Esophagus muscularis mucosa (tissue), 4 donors: ENCODE measurements around the gene CLEC4M.

Experiments used
- CTCF ChIP-seq, 3 experiments: fragments of 200-600 bp in 2 of 3; fragments of 450-650 bp in 1 of 3; sonication (generic) in 2 of 3; IDR thresholded peaks; one replicate each; pipeline ENCODE4 v1.5.1; 2017 to 2019; ENCODE audit warnings: antibody characterized with exemption in 3 of 3, mild to moderate bottlenecking in 2 of 3, moderate library complexity in 1 of 3
- EP300 ChIP-seq: sonication (generic); formaldehyde crosslinking; IDR thresholded peaks from one replicate; pipeline ENCODE4 v1.6.1; 2017; ENCODE audit warnings: antibody characterized with exemption
- POLR2A ChIP-seq: fragments of 450-650 bp; IDR thresholded peaks from one replicate; pipeline ENCODE4 v1.6.1; 2017; ENCODE audit warnings: antibody characterized with exemption, moderate library complexity, mild to moderate bottlenecking, low read depth
- POLR2AphosphoS5 ChIP-seq, 2 donors: sonication (generic); formaldehyde crosslinking; IDR thresholded peaks; one replicate each; pipeline ENCODE4 v1.6.1; 2017; ENCODE audit warnings: antibody characterized with exemption in 2 of 2

- TF ChIP-seq CTCF (IDR thresholded peaks at IDR 0.05): no peak
- no peak for TF ChIP-seq POLR2A
- TF ChIP-seq POLR2AphosphoS5 (IDR thresholded peaks at IDR 0.05): no peak
- no peak for TF ChIP-seq EP300
Observed at GRCh38 chr19:7795555-7796161, 32.6 kb downstream of the CLEC4M start.
